SK-N-SH (cell line): ENCODE data around the gene TUT4. TPM values are rescaled to one million over a fixed set of nuclear protein-coding genes. Genes with fewer than 3 reads are reported as not detected.

Experiments used
- CTCF ChIA-PET: fragments of 300-600, 350-600 bp; formaldehyde crosslinking; extraction: SDS; loops from one replicate; lab custom pipeline; 2021; lab: Yijun Ruan, JAX
- POLR2A ChIA-PET: fragments of 350-600 bp; sonication (Branson Sonifier 250); formaldehyde crosslinking; extraction: SDS; loops from one replicate; lab custom pipeline; 2020; ENCODE audit warnings: antibody characterized with exemption, inconsistent platforms; lab: Yijun Ruan, JAX
- DNase-seq: peaks from one replicate; pipeline ENCODE4 v3.0.0; 2012
- H2AFZ ChIP-seq: fragments of 200-600 bp; sonication (generic); 2 replicates; pipeline ENCODE4 v1.8.1; 2016; ENCODE audit warnings: antibody characterized with exemption, mild to moderate bottlenecking, low read depth
- H3F3A ChIP-seq: fragments of 200-600 bp; sonication (generic); replicated peaks from 2 replicates; pipeline ENCODE3; 2016; ENCODE audit warnings: antibody characterized with exemption, mild to moderate bottlenecking; ENCODE audit not compliant: insufficient read depth
- H3K27ac ChIP-seq, 2 experiments: fragments of 200-500 bp in 1 of 2; fragments of 200-600 bp in 1 of 2; sonication (Bioruptor generic) in 1 of 2; sonication (generic), shearing (Covaris generic) in 1 of 2; 2 replicates each; pipeline versions ENCODE4 v1.5.1 to v1.6.1; 2014 to 2016; ENCODE audit warnings: low read depth in 2 of 2, inconsistent platforms in 1 of 2, low read length in 1 of 2, mild to moderate bottlenecking in 1 of 2, mixed read lengths in 1 of 2
- H3K27me3 ChIP-seq: fragments of 200-600 bp; sonication (generic), shearing (Covaris generic); 2 replicates; pipeline ENCODE4 v1.6.1; 2016; ENCODE audit warnings: mixed run types; ENCODE audit not compliant: insufficient read depth
- H3K36me3 ChIP-seq, 2 experiments: fragments of 200-500 bp in 1 of 2; fragments of 200-600 bp in 1 of 2; sonication (Bioruptor generic) in 1 of 2; sonication (generic) in 1 of 2; replicated peaks in 1 of 2; 2 replicates each; pipeline versions ENCODE3 to v1.5.1; 2014 to 2016; ENCODE audit warnings: low read length in 1 of 2, mild to moderate bottlenecking in 1 of 2; ENCODE audit not compliant: insufficient read depth in 2 of 2, control insufficient read depth in 1 of 2
- H3K4me1 ChIP-seq, 2 experiments: fragments of 200-500 bp in 1 of 2; fragments of 200-600 bp in 1 of 2; sonication (Bioruptor generic) in 1 of 2; sonication (generic), shearing (Covaris generic) in 1 of 2; 2 replicates each; pipeline versions ENCODE4 v1.5.1 to v1.6.1; 2014 to 2016; ENCODE audit warnings: low read depth in 1 of 2, low read length in 1 of 2, mixed run types in 1 of 2; ENCODE audit not compliant: insufficient read depth in 2 of 2, control insufficient read depth in 1 of 2
- H3K4me2 ChIP-seq: fragments of 200-600 bp; sonication (generic), shearing (Covaris generic); 2 replicates; pipeline ENCODE4 v1.6.1; 2017; ENCODE audit warnings: mixed run types
- H3K4me3 ChIP-seq, 2 experiments: fragments of 200-500 bp in 1 of 2; fragments of 200-600 bp in 1 of 2; sonication (Bioruptor generic) in 1 of 2; sonication (generic), shearing (Covaris generic) in 1 of 2; 2 replicates each; pipeline versions ENCODE4 v1.5.1 to v1.8.1; 2014 to 2016; ENCODE audit warnings: low read depth in 2 of 2, inconsistent platforms in 1 of 2, low read length in 1 of 2, mild to moderate bottlenecking in 1 of 2, mixed read lengths in 1 of 2, moderate library complexity in 1 of 2
- H3K79me2 ChIP-seq: fragments of 200-600 bp; sonication (generic); 2 replicates; pipeline ENCODE4 v1.8.1; 2017; ENCODE audit warnings: mild to moderate bottlenecking; ENCODE audit not compliant: insufficient read depth
- H3K9ac ChIP-seq: fragments of 200-600 bp; sonication (generic); 2 replicates; pipeline ENCODE4 v1.6.1; 2017; ENCODE audit warnings: mixed run types
- H3K9me2 ChIP-seq: fragments of 200-600 bp; sonication (generic); 2 replicates; pipeline ENCODE4 v1.6.1; 2017; ENCODE audit warnings: mixed run types
- H3K9me3 ChIP-seq: fragments of 200-600 bp; sonication (generic); 2 replicates; pipeline ENCODE4 v1.6.1; 2017; ENCODE audit warnings: mixed run types, mild to moderate bottlenecking, moderate library complexity
- H4K20me1 ChIP-seq: fragments of 200-600 bp; sonication (generic); 2 replicates; pipeline ENCODE4 v1.6.1; 2017; ENCODE audit warnings: mild to moderate bottlenecking, mixed run types; ENCODE audit not compliant: insufficient read depth
- CTCF ChIP-seq: fragments of 200-600 bp; sonication (generic); IDR thresholded peaks from 2 replicates; pipeline ENCODE4 v1.6.1; 2017; ENCODE audit warnings: antibody characterized with exemption, mild to moderate bottlenecking, moderate library complexity
- ELF1 ChIP-seq: IDR thresholded peaks from 2 replicates; pipeline ENCODE4 v1.4.0; 2012
- EP300 ChIP-seq, 2 experiments: IDR thresholded peaks; 2 replicates each; pipeline versions ENCODE4 v1.4.0 to v1.6.1; 2012; ENCODE audit warnings: borderline replicate concordance in 1 of 2, low read depth in 1 of 2, low read length in 1 of 2
- EZH2phosphoT487 ChIP-seq: fragments of 200-600 bp; sonication (generic); IDR thresholded peaks from 2 replicates; pipeline ENCODE4 v1.6.1; 2017; ENCODE audit warnings: low read depth, mixed run types, mild to moderate bottlenecking, antibody characterized with exemption, moderate library complexity, borderline replicate concordance
- FOSL2 ChIP-seq: IDR thresholded peaks from 2 replicates; pipeline ENCODE4 v1.4.0; 2012; ENCODE audit warnings: low read depth, mild to moderate bottlenecking, moderate library complexity, borderline replicate concordance
- FOXM1 ChIP-seq: IDR thresholded peaks from 2 replicates; pipeline ENCODE4 v1.4.0; 2012; ENCODE audit warnings: low read depth, mild to moderate bottlenecking
- GABPA ChIP-seq: IDR thresholded peaks from 2 replicates; pipeline ENCODE4 v1.4.0; 2012; ENCODE audit warnings: low read depth, mild to moderate bottlenecking
- IRF3 ChIP-seq: fragments of 150-350 bp; IDR thresholded peaks from 2 replicates; pipeline ENCODE4 v1.6.1; 2016; ENCODE audit warnings: mild to moderate bottlenecking, low read depth, low read length
- TCF12 ChIP-seq: IDR thresholded peaks from 2 replicates; pipeline ENCODE4 v1.4.0; 2012
- TEAD4 ChIP-seq: IDR thresholded peaks from 2 replicates; pipeline ENCODE4 v1.4.0; 2012; ENCODE audit warnings: mild to moderate bottlenecking, borderline replicate concordance; ENCODE audit not compliant: insufficient read depth
- ZBTB33 ChIP-seq: IDR thresholded peaks from 2 replicates; pipeline ENCODE4 v1.4.0; 2012; ENCODE audit warnings: low read depth, borderline replicate concordance
- whole genome bisulfite sequencing: methylation state at CpG from one replicate; pipeline ENCODE4 v1.1.6; 2017; ENCODE audit warnings: low lambda C conversion rate; 5-methylcytosine and 5-hydroxymethylcytosine counted together
- polyA plus RNA-seq, 3 experiments: library from polyadenylated mRNA; depleted of rRNA; stranded (reverse); fragments of >200 nt; gene quantifications; 2 replicates each; pipeline ENCODE4 v1.2.3, GENCODE V29; 2012
- TF ChIP-seq, protein P1 (sequence below): IDR thresholded peaks from 2 replicates; pipeline ENCODE4 v1.4.0; 2012; ENCODE audit warnings: low read depth
- TF ChIP-seq, protein P2 (sequence below): IDR thresholded peaks from 2 replicates; pipeline ENCODE4; 2012
- TF ChIP-seq, protein P3 (sequence below): IDR thresholded peaks from 2 replicates; pipeline ENCODE4 v1.6.1; 2012; ENCODE audit warnings: mild to moderate bottlenecking, low read depth, low read length, moderate library complexity

TUT4 gene
- polyA plus RNA-seq, 1 of the 3 experiments (the other 2 are of a cell fraction), result 28.3 TPM

GRCh38 chr1:52532247-52532646 lies 20.6 kb downstream of the TUT4 start:
- peaks cover 0 to 25% of the 10 kb centered on the region in 2 experiments for H3K36me3 ChIP-seq
- no peak for DNase-seq
- H3K9me3 ChIP-seq, result peaks cover 13% of the 10 kb centered on the region
- no peaks in the 10 kb centered on the region; a peak in 1 of 4 replicates for H3K4me1 ChIP-seq
- no peak overlapping the region for H3K9ac ChIP-seq
- H3F3A ChIP-seq, result peaks cover 12% of the 10 kb centered on the region
- POLR2A ChIA-PET, result interaction anchor here (1.3 kb wide), 1 partner anchor 21 kb away, joined by 3 read pairs; the partner anchor contains the start of gene TUT4
- peaks cover 3% of the 10 kb centered on the region; the same call in 1 of the 2 replicates for H3K9me2 ChIP-seq
- H3K4me3 ChIP-seq, result no peak overlapping the region
- 0 out of 2 replicates have a peak, but pooled peaks cover 6% of the 10 kb centered on the region for H4K20me1 ChIP-seq
- TF ChIP-seq ZBTB33 (no peak), CTCF (no peak), FOXM1 (no peak), TEAD4 (no peak), EZH2phosphoT487 (no peak), TCF12 (no peak), IRF3 (no peak), FOSL2 (no peak), GABPA (no peak), ELF1 (no peak), EP300 (IDR thresholded peaks at IDR 0.05; ENCODE audit: borderline replicate concordance in 1 of 2, low read depth in 1 of 2, low read length in 1 of 2) (no peak)
- TF ChIP-seq, protein P1, sequence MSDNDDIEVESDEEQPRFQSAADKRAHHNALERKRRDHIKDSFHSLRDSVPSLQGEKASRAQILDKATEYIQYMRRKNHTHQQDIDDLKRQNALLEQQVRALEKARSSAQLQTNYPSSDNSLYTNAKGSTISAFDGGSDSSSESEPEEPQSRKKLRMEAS, result no peak
- TF ChIP-seq, protein P2, sequence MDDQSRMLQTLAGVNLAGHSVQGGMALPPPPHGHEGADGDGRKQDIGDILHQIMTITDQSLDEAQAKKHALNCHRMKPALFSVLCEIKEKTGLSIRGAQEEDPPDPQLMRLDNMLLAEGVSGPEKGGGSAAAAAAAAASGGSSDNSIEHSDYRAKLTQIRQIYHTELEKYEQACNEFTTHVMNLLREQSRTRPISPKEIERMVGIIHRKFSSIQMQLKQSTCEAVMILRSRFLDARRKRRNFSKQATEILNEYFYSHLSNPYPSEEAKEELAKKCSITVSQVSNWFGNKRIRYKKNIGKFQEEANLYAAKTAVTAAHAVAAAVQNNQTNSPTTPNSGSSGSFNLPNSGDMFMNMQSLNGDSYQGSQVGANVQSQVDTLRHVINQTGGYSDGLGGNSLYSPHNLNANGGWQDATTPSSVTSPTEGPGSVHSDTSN, result no peak
- TF ChIP-seq, protein P3, sequence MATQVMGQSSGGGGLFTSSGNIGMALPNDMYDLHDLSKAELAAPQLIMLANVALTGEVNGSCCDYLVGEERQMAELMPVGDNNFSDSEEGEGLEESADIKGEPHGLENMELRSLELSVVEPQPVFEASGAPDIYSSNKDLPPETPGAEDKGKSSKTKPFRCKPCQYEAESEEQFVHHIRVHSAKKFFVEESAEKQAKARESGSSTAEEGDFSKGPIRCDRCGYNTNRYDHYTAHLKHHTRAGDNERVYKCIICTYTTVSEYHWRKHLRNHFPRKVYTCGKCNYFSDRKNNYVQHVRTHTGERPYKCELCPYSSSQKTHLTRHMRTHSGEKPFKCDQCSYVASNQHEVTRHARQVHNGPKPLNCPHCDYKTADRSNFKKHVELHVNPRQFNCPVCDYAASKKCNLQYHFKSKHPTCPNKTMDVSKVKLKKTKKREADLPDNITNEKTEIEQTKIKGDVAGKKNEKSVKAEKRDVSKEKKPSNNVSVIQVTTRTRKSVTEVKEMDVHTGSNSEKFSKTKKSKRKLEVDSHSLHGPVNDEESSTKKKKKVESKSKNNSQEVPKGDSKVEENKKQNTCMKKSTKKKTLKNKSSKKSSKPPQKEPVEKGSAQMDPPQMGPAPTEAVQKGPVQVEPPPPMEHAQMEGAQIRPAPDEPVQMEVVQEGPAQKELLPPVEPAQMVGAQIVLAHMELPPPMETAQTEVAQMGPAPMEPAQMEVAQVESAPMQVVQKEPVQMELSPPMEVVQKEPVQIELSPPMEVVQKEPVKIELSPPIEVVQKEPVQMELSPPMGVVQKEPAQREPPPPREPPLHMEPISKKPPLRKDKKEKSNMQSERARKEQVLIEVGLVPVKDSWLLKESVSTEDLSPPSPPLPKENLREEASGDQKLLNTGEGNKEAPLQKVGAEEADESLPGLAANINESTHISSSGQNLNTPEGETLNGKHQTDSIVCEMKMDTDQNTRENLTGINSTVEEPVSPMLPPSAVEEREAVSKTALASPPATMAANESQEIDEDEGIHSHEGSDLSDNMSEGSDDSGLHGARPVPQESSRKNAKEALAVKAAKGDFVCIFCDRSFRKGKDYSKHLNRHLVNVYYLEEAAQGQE, result no peak
- no peak overlapping the region for H3K4me2 ChIP-seq
- no peaks in the 10 kb centered on the region for H3K27me3 ChIP-seq
- H3K27ac ChIP-seq, result no peak overlapping the region
- WGBS, result 96% methylated on average over 7 of the region's 8 CpGs
- CTCF ChIA-PET, result interaction anchor here (1.2 kb wide), 1 partner anchor 9 kb away, joined by 3 read pairs; no protein-coding TSS in a partner anchor
- no peak overlapping the region for H2AFZ ChIP-seq
- H3K79me2 ChIP-seq, result peaks cover 93% of the 10 kb centered on the region
